Activated T-helper 1 cell treated with anti-CD3 and anti-CD28 coated beads, Interleukin-12 subunit alpha, Interleukin-12 subunit beta, Interleukin-2, Interleukin-4 antibody, amounts not matched to agents 30 ng/mL and 10 ng/mL and 1 ng/mL, durations not matched to agents 14 hours and 24 hours and 36 hours (primary cell): Measurements from ENCODE around the gene FIBP. TPM values are rescaled to one million over a fixed set of nuclear protein-coding genes. Genes with fewer than 3 reads are reported as not detected.
A peak's percentile ranks its signal among the peaks of the same experiment; 100 is the strongest.
"Not testable (repeated sequence)": the region's sequence is repeated elsewhere in the genome, so short reads cannot be mapped to it uniquely, and the experiment has no call there.

Source experiments
- DNase-seq: peaks from one replicate; pipeline ENCODE4 v3.0.0; 2021; ENCODE audit warnings: low spot score
- H3K27ac Mint-ChIP-seq: one replicate; pipeline ENCODE4 v1.8.0; 2021; ENCODE audit warnings: mild to moderate bottlenecking, mixed read lengths
- H3K27me3 Mint-ChIP-seq: one replicate; pipeline ENCODE4 v1.8.0; 2022; ENCODE audit warnings: mild to moderate bottlenecking, moderate library complexity, mixed read lengths; ENCODE audit not compliant: insufficient read depth
- H3K36me3 Mint-ChIP-seq: one replicate; pipeline ENCODE4 v1.8.0; 2021; ENCODE audit warnings: low read depth, mixed read lengths
- H3K4me1 Mint-ChIP-seq: one replicate; pipeline ENCODE4 v1.8.0; 2021; ENCODE audit warnings: low read depth, mixed read lengths
- H3K4me3 Mint-ChIP-seq: one replicate; pipeline ENCODE4 v1.8.0; 2021; ENCODE audit warnings: mild to moderate bottlenecking, moderate library complexity, mixed read lengths
- H3K9me3 Mint-ChIP-seq: one replicate; pipeline ENCODE4 v1.8.0; 2021; ENCODE audit warnings: mixed read lengths
- intact Hi-C: fragments of 100-400 bp; cut with micrococcal nuclease; formaldehyde crosslinking; loops from one replicate; pipeline ENCODE4 v1.15.1; 2024
- total RNA-seq: library from RNA; stranded (reverse); gene quantifications from 2 replicates; pipeline ENCODE4 v1.2.3, GENCODE V29; 2022

FIBP gene
- total RNA-seq, 1 donor from 2014 or later: 93.2 TPM

DNA sequence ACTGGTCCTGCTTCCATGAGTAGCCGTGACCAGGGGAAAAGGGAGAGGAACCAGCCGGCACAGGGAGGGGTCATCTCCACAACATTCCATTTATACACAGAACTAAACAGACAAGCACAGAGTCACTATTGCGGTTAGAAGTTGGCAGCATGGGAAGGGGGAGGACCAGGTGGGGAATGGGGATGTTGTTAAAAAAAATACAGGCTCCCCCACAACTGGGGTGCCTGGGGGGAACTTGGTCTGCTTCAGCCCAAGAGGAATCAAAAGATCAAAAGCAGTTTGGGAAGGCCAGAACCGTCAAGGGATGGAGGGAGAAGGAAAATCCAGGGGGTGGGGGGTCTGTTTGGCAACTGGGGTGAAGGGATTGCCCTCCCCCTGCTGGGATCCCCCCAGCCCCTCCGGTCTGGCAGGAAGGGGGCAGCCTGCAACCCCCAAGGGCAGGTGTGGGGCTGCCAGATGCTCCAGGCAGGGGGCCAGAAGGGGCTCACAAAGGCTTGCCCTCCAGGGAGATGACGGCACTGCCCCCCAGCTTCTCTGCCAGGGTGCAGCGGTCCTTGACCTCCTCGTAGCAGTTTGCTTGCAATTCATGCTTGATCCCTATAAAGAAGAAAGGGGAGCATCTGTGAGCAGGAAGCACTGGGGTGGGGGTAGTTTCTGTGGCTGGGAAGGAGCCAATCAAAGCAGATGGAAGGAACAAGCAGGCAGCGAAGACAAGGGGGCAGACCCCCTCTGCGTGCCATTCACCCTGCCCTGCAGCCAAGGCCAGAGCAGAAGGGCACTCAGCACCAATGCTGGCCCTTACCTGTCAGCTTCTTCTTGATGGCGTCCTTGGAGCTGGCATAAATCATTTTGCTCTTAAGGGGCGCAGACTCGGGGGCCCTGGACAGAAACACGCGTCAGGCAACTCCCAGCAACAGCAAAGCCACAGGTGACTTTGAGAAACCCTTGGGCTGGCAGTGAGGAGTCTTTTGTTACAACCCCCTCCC is 33.1 kb downstream of the FIBP start:
- intact Hi-C loops: loop anchor here (10.0 kb wide), 2 partner anchors 490 to 1550 kb away; partner anchors contain the start of genes B4GAT1, BRMS1, PPP1CA and TBC1D10C
- peaks cover 54% of the 10 kb centered on the region for H3K4me1 Mint-ChIP-seq
- no peaks in the 10 kb centered on the region for H3K27me3 Mint-ChIP-seq
- H3K4me3 Mint-ChIP-seq: peak overlapping the region; percentile 98
- H3K27ac Mint-ChIP-seq: peak overlapping the region; percentile 34
- DNase-seq: no peak
- peaks cover 9% of the 10 kb centered on the region for H3K9me3 Mint-ChIP-seq
- H3K36me3 Mint-ChIP-seq: peaks cover 55% of the 10 kb centered on the region

GRCh38 chr11:65854161-65854592 is 34.1 kb downstream of the FIBP start:
- no peak for DNase-seq
- Mint-ChIP-seq H3K36me3 (peaks cover 55% of the 10 kb centered on the region), H3K4me1 (peaks cover 47% of the 10 kb centered on the region), H3K27ac (no peak overlapping the region), H3K4me3 (peak overlapping the region; percentile 77), H3K27me3 (no peaks in the 10 kb centered on the region), H3K9me3 (peaks cover 9% of the 10 kb centered on the region)
- intact Hi-C loops: loop anchor here (10.0 kb wide), 2 partner anchors 491 to 1551 kb away; partner anchors contain the start of genes B4GAT1, BRMS1, PPP1CA and TBC1D10C

GRCh38 chr11:65853246-65853979 is 34.9 kb downstream of the FIBP start:
- Mint-ChIP-seq H3K4me3 (peak overlapping the region; percentile 7), H3K9me3 (peaks cover 9% of the 10 kb centered on the region), H3K27ac (peak overlapping the region; percentile 23), H3K4me1 (peaks cover 40% of the 10 kb centered on the region), H3K36me3 (peaks cover 55% of the 10 kb centered on the region), H3K27me3 (no peaks in the 10 kb centered on the region)
- DNase-seq: no peak
- intact Hi-C loops: loop anchor here (10.0 kb wide), 2 partner anchors 491 to 1551 kb away; partner anchors contain the start of genes B4GAT1, BRMS1, PPP1CA and TBC1D10C

GRCh38 chr11:65852508-65853245 is 35.6 kb downstream of the FIBP start:
- Mint-ChIP-seq H3K36me3 (peaks cover 55% of the 10 kb centered on the region), H3K9me3 (peaks cover 9% of the 10 kb centered on the region), H3K4me1 (peaks cover 37% of the 10 kb centered on the region), H3K27me3 (peaks cover under 1% of the 10 kb centered on the region), H3K27ac (no peak overlapping the region), H3K4me3 (no peak overlapping the region)
- intact Hi-C loops: loop anchor here (10.0 kb wide), 2 partner anchors 492 to 1552 kb away; partner anchors contain the start of genes B4GAT1, BRMS1, PPP1CA and TBC1D10C
- no peak for DNase-seq

GRCh38 chr11:65851811-65852507 is 36.3 kb downstream of the FIBP start:
- Mint-ChIP-seq H3K36me3 (peaks cover 54% of the 10 kb centered on the region), H3K27ac (no peak overlapping the region), H3K4me1 (peaks cover 37% of the 10 kb centered on the region), H3K9me3 (peaks cover 9% of the 10 kb centered on the region), H3K4me3 (no peak overlapping the region), H3K27me3 (peaks cover 1% of the 10 kb centered on the region)
- DNase-seq: no peak
- intact Hi-C loops: loop anchor here (10.0 kb wide), 2 partner anchors 493 to 1553 kb away; partner anchors contain the start of genes B4GAT1, BRMS1, PPP1CA and TBC1D10C

DNA sequence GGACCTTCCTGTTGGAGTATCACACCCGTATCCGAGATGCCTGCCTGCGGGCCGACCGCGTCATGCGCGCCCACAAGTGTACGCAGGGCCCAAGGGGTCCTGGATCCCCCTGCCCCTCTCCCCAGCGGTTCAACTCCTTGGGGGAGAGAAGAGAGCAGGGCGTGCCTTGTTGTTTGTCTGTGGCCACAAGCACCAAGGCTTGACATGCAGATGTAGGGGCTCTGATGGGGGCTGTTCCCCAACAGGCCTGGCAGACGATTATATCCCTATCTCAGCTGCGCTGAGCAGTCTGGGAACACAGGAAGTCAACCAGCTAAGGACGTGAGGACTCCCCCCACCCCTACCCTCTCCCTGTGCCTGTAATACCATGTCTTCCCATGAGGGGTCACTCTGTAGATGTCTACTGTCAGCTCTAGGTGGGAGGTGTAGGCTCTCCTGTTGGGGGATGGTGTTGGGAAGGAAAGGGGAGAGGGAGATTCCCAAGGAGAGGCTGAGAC is 37.1 kb downstream of the FIBP start:
- intact Hi-C loops: loop anchor here (10.0 kb wide), 2 partner anchors 494 to 1554 kb away; partner anchors contain the start of genes B4GAT1, BRMS1, PPP1CA and TBC1D10C
- Mint-ChIP-seq H3K4me3 (no peak overlapping the region), H3K27ac (no peak overlapping the region), H3K36me3 (peaks cover 46% of the 10 kb centered on the region), H3K4me1 (peaks cover 29% of the 10 kb centered on the region), H3K9me3 (peaks cover 9% of the 10 kb centered on the region), H3K27me3 (peaks cover 1% of the 10 kb centered on the region)
- no peak for DNase-seq

GRCh38 chr11:65850217-65851082 is 37.8 kb downstream of the FIBP start:
- Mint-ChIP-seq H3K4me1 (peaks cover 23% of the 10 kb centered on the region), H3K4me3 (no peak overlapping the region), H3K27ac (no peak overlapping the region), H3K27me3 (peaks cover 1% of the 10 kb centered on the region), H3K9me3 (peaks cover 9% of the 10 kb centered on the region), H3K36me3 (peaks cover 39% of the 10 kb centered on the region)
- DNase-seq: no peak
- intact Hi-C loops: loop anchor here (10.0 kb wide), 2 partner anchors 494 to 1554 kb away; partner anchors contain the start of genes B4GAT1, BRMS1, PPP1CA and TBC1D10C

DNA sequence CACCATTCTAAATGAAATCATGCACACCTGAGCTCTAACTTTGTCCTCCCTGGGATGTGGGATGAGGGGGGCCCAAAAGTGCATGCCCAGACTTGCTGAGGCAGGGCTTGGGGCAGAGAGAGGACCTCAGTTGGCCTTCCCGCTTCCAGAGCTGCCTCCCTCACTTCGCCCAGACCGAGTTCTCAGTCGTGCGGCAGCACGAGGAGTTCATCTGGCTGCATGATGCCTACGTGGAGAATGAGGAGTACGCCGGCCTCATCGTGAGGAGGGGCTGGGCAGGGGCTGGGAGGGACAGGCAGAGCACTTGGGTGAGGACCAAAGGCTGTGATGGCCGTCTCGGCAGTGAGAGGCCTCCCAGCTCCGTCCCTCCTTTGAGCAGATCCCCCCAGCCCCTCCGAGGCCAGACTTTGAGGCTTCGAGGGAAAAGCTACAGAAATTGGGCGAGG is 38.5 kb downstream of the FIBP start:
- peaks cover 1% of the 10 kb centered on the region for H3K27me3 Mint-ChIP-seq
- no peak overlapping the region for H3K4me3 Mint-ChIP-seq
- peaks cover 35% of the 10 kb centered on the region for H3K36me3 Mint-ChIP-seq
- no peak for DNase-seq
- H3K9me3 Mint-ChIP-seq: peaks cover 9% of the 10 kb centered on the region
- H3K4me1 Mint-ChIP-seq: peaks cover 17% of the 10 kb centered on the region
- no peak overlapping the region for H3K27ac Mint-ChIP-seq
- intact Hi-C loops: loop anchor here (10.0 kb wide), 2 partner anchors 495 to 1555 kb away; partner anchors contain the start of genes B4GAT1, BRMS1, PPP1CA and TBC1D10C

DNA sequence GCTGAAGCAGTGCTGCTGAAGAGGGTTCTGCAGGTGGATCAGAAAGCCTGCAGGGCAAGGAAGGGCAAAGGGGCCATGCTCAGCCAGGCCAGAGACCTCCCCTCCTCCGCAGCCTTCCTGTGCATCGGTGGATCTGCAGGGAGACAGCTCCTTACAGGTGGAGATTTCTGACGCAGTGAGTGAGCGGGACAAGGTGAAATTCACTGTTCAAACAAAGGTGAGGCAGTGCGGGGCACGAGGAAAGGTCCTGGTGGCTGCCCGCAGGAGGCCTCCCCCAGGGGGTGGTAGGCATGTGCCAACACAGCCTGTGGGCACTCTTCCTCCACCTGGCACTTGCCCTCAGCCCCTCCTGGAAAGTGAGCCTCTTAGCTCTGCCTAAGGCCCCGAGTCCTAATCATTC is 38.9 kb downstream of the FIBP start:
- H3K27ac Mint-ChIP-seq: no peak overlapping the region
- H3K9me3 Mint-ChIP-seq: peaks cover 9% of the 10 kb centered on the region
- H3K36me3 Mint-ChIP-seq: peaks cover 30% of the 10 kb centered on the region
- intact Hi-C loops: no loop called here
- DNase-seq: no peak
- H3K27me3 Mint-ChIP-seq: peaks cover 1% of the 10 kb centered on the region
- H3K4me3 Mint-ChIP-seq: no peak overlapping the region
- H3K4me1 Mint-ChIP-seq: peaks cover 13% of the 10 kb centered on the region

GRCh38 chr11:65848693-65849092 is 39.6 kb downstream of the FIBP start:
- DNase-seq: not testable (repeated sequence)

More at GRCh38 chr11:65848693-65849092, 39.6 kb downstream of the FIBP start:
- H3K36me3 Mint-ChIP-seq: peaks cover 24% of the 10 kb centered on the region
- intact Hi-C loops, H3K9me3 Mint-ChIP-seq, H3K27ac Mint-ChIP-seq, H3K27me3 Mint-ChIP-seq, H3K4me1 Mint-ChIP-seq, H3K4me3 Mint-ChIP-seq: not testable (repeated sequence)
